GM12872 (cell line): ENCODE measurements around the gene PMEPA1.

Experiments used
- CTCF ChIP-seq: IDR thresholded peaks from 3 replicates; pipeline ENCODE4 v1.5.1; 2011; ENCODE audit warnings: low read depth, mild to moderate bottlenecking, low read length, moderate library complexity; ENCODE audit not compliant: insufficient read depth

PMEPA1 gene

GRCh38 chr20:57735831-57736737 lies 26.3 kb upstream of the PMEPA1 start:
- TF ChIP-seq CTCF, result no peak

DNA sequence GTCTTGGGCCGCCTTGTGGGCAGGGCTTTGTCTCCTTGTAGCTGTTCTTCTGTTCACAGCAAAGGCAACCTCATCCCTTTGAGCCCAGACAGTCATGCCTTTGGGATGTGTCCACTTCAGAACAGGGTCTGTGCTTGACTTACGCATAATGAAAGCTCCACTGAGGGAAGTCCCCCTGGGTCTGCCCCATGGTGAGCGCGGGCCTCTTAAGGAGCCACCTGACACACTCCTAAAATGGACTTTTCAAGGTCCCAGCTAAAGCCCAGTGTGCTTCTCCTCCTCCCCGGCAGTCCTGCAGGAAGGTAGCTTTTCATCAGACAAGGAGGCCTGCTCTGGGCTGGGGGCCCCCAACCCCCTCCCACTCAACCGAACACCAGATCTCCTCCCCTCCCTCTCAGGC lies 24.9 kb upstream of the PMEPA1 start:
- no peak for TF ChIP-seq CTCF

- no peak for TF ChIP-seq CTCF
Measured at GRCh38 chr20:57732226-57732625, 22.4 kb upstream of the PMEPA1 start.

GRCh38 chr20:57728762-57729161 lies 18.9 kb upstream of the PMEPA1 start:
- TF ChIP-seq CTCF, result no peak

DNA sequence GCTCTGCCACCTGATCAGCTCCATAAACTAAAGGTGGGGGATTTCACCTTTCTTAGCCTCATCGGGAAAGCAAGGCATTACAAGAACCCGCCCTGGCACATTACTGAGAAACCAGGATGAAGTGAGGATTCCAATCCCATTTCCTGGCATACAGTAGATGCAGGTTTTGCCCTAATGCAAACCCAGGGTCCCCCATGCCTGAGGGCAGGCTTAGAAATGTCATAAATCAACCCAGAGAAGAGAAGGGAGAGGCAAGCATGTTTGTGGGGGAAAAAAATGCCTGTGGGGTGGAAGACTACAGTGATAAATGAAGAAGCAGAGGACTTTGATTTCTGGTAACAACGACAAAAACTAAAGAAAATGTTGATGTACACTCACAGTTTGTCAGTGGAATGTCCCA lies 18.0 kb upstream of the PMEPA1 start:
- no peak for TF ChIP-seq CTCF

GRCh38 chr20:57725636-57726035 lies 15.8 kb upstream of the PMEPA1 start:
- no peak for TF ChIP-seq CTCF

GRCh38 chr20:57724610-57725405 lies 15.0 kb upstream of the PMEPA1 start:
- TF ChIP-seq CTCF, result no peak
